BE2C (cell line): Measurements from ENCODE around the gene SMARCB1.
A peak's percentile ranks its signal among the peaks of the same experiment; 100 is the strongest.

ENCODE experiments used
- DNase-seq: peaks from one replicate; pipeline ENCODE4 v3.0.0-alpha.2; 2020
- H3K27me3 ChIP-seq: fragments of 250-450 bp; sonication (Bioruptor Pico); 2 replicates; pipeline ENCODE4 v1.5.1; 2020; ENCODE audit warnings: mild to moderate bottlenecking
- H3K36me3 ChIP-seq: fragments of 250-450 bp; sonication (Bioruptor Pico); 2 replicates; pipeline ENCODE4 v1.5.1; 2020; ENCODE audit warnings: mild to moderate bottlenecking
- H3K4me1 ChIP-seq: fragments of 250-450 bp; sonication (Bioruptor Pico); 2 replicates; pipeline ENCODE4 v1.5.1; 2020
- H3K4me3 ChIP-seq: 2 replicates; pipeline ENCODE4 v1.5.1; 2011; ENCODE audit warnings: low read depth, low read length
- H3K9me3 ChIP-seq: fragments of 250-450 bp; sonication (Bioruptor Pico); 2 replicates; pipeline ENCODE4 v1.5.1; 2020
- TF ChIP-seq, protein P1 (sequence below): IDR thresholded peaks from 2 replicates; pipeline ENCODE4 v1.5.1; 2012; ENCODE audit warnings: mild to moderate bottlenecking, low read depth, low read length

The SMARCB1 gene

DNA sequence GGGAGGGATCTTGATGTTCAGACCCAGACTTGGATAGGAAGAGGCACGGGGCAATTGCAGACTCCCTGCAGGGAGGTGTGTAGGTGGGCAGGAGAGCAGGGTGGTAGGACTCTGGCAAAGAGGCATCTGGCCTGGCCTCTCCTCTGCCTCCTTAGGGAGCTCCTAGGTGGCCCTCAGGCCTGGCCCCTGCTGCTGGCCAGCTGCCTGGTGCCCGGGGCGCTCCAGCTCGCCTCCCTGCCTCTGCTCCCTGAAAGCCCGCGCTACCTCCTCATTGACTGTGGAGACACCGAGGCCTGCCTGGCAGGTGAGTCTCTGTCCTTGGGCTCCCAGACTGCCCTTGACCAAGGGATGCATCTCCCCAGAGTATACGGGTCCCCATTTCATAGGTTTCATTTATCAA lies 90.8 kb downstream of the SMARCB1 start:
- H3K9me3 ChIP-seq = no peaks in the 10 kb centered on the region
- H3K27me3 ChIP-seq = no peaks in the 10 kb centered on the region
- DNase-seq = no peak
- H3K36me3 ChIP-seq = peaks cover 2% of the 10 kb centered on the region; the same call in 1 of the 2 replicates
- H3K4me1 ChIP-seq = no peaks in the 10 kb centered on the region
- no peak overlapping the region for H3K4me3 ChIP-seq
- TF ChIP-seq, protein P1, sequence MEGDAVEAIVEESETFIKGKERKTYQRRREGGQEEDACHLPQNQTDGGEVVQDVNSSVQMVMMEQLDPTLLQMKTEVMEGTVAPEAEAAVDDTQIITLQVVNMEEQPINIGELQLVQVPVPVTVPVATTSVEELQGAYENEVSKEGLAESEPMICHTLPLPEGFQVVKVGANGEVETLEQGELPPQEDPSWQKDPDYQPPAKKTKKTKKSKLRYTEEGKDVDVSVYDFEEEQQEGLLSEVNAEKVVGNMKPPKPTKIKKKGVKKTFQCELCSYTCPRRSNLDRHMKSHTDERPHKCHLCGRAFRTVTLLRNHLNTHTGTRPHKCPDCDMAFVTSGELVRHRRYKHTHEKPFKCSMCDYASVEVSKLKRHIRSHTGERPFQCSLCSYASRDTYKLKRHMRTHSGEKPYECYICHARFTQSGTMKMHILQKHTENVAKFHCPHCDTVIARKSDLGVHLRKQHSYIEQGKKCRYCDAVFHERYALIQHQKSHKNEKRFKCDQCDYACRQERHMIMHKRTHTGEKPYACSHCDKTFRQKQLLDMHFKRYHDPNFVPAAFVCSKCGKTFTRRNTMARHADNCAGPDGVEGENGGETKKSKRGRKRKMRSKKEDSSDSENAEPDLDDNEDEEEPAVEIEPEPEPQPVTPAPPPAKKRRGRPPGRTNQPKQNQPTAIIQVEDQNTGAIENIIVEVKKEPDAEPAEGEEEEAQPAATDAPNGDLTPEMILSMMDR = no peak

DNA sequence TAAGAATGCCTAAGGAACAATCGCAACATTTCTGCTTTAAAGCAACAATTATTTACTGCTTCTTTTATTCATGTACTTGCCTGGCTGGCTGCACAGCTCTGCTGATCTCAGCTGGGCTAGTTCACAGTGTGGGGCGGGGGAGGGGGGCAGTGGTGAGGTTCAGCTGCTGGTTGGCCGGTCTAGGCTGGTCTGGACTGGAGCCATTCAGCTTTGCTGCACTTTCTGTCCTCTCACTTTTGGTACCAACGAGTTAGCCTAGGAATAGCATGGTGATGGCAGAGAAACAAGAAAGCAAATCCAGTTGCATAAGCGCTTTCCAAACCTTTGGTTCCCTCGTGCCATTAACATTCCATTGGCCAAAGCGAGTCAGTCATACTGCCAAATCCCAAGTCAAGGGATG lies 91.5 kb downstream of the SMARCB1 start:
- TF ChIP-seq, protein P1 = no peak
- Histone ChIP-seq H3K4me1 (no peaks in the 10 kb centered on the region), H3K4me3 (no peak overlapping the region), H3K27me3 (no peaks in the 10 kb centered on the region), H3K36me3 (peaks cover 2% of the 10 kb centered on the region; the same call in 1 of the 2 replicates), H3K9me3 (no peaks in the 10 kb centered on the region)
- no peak for DNase-seq

DNA sequence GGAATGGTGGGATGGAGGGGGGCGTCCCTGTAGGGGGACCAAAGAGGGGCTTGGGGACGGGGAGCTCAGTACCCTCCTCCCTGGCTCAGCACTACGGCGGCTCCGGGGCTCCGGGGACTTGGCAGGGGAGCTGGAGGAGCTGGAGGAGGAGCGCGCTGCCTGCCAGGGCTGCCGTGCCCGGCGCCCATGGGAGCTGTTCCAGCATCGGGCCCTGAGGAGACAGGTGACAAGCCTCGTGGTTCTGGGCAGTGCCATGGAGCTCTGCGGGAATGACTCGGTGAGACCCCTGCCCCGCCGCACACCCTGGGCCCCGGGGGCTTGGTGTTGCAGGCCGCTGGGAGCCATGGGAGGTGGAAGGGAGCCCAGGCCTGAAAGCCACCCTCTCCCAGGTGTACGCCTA lies 95.6 kb downstream of the SMARCB1 start:
- TF ChIP-seq, protein P1 = no peak
- H3K9me3 ChIP-seq = no peaks in the 10 kb centered on the region
- no peaks in the 10 kb centered on the region for H3K36me3 ChIP-seq
- H3K4me1 ChIP-seq = peaks cover 3% of the 10 kb centered on the region
- H3K4me3 ChIP-seq = no peak overlapping the region
- H3K27me3 ChIP-seq = no peaks in the 10 kb centered on the region
- DNase-seq = no peak

DNA sequence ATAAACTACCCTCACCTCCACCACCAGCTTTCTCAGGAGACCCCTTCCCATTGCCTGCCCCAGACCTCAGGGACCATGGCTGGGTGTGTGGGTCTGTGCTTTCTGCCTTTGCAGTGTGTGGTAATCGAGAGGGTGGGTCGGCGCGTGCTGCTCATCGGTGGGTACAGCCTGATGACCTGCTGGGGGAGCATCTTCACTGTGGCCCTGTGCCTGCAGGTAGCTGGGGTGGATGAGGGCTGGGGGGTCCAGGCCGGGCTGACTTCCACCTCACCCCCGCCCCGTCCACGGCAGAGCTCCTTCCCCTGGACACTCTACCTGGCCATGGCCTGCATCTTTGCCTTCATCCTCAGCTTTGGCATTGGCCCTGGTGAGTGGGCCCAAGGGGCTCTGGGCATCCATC lies 96.9 kb downstream of the SMARCB1 start:
- Histone ChIP-seq H3K4me3 (no peak overlapping the region), H3K36me3 (no peaks in the 10 kb centered on the region), H3K9me3 (no peaks in the 10 kb centered on the region), H3K4me1 (peaks cover 3% of the 10 kb centered on the region), H3K27me3 (no peaks in the 10 kb centered on the region)
- no peak for DNase-seq
- TF ChIP-seq, protein P1 = no peak

DNA sequence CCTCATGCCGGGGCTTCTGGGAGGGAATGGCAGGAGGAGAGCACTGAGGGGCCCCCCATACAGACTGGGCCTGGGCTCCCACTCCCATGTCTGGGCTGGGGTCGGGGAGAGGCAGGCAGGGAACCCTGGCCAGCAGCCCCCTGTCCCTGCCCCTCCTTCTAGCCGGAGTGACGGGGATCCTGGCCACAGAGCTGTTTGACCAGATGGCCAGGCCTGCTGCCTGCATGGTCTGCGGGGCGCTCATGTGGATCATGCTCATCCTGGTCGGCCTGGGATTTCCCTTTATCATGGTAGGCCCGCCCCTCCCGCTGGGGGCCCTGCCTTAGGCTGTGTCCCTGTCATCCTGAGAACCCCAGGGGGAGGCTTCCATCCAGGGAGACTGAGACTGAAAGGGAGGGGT lies 97.4 kb downstream of the SMARCB1 start:
- Histone ChIP-seq H3K9me3 (no peaks in the 10 kb centered on the region), H3K4me3 (no peak overlapping the region), H3K4me1 (peaks cover 3% of the 10 kb centered on the region), H3K36me3 (no peaks in the 10 kb centered on the region), H3K27me3 (no peaks in the 10 kb centered on the region)
- peak; percentile 70 for DNase-seq
- TF ChIP-seq, protein P1 = no peak
